GM19463 (cell line): ENCODE data around the gene ZNF141.
A peak's percentile ranks its signal among the peaks of the same experiment; 100 is the strongest.
"Not testable (repeated sequence)": the region's sequence is repeated elsewhere in the genome, so short reads cannot be mapped to it uniquely, and the experiment has no call there.

Experiments used
- ATAC-seq: cut with Tn5 transposase; IDR thresholded peaks from one replicate; pipeline ENCODE4 v1.9.1; 2021; ENCODE audit warnings: mild to moderate bottlenecking, moderate library complexity; ENCODE audit not compliant: unreplicated experiment

The ZNF141 gene

GRCh38 chr4:337143-337931, at the start of gene ZNF141:
ZNF141 (plus strand) TSS chr4:337814; CDS start chr4:337984, 170 bp downstream.
- ATAC-seq: peak; percentile 92

GRCh38 chr4:288891-289290, 48.7 kb upstream of the ZNF141 start:
- ATAC-seq: no peak

DNA sequence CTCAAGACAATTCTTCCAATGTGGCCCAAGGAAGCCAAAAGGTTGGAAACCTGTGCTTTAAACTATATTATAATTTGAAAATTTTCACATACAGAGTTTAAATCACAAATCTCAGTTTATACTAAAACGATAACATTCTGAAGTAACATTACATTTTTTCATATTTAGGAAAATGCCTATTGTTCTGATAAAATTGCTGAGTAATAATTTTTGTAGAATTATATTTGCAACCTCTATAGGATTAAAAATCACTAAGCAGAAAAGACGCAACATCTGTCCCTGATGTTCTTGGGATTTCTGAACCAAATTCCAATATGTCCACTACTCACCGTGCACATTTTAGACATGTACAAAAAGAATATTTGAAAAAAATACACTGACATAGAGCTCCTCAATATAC, 42.9 kb upstream of the ZNF141 start:
- ATAC-seq: no peak

- no peak for ATAC-seq
These were observed 35.2 kb upstream of the ZNF141 start for GRCh38 chr4:302381-302780.

DNA sequence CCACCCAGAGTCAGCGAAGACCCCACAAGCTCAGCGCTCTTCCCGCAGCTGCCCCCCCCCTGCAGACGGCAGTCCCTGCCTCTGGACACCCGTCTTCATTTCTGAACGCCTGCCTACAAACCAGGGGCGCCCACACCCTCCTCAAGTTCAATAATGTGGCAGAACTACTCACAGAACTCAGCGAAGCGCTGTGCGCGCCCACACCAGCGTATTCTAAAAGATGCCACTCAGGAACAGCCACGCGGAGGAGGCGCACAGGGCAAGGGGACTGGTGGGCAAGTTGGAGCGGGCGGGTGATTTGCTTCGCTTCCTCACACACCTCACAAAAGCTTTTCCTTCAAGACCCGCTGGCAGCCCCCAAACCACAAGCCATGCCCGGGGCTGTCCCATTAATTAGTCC, 33.1 kb upstream of the ZNF141 start:
- not testable (repeated sequence) for ATAC-seq

GRCh38 chr4:304969-305680, 32.5 kb upstream of the ZNF141 start, which contains the start of gene ZNF732:
ZNF732 (minus strand) TSS chr4:305474; CDS start chr4:305310, 164 bp downstream.
- no peak for ATAC-seq

DNA sequence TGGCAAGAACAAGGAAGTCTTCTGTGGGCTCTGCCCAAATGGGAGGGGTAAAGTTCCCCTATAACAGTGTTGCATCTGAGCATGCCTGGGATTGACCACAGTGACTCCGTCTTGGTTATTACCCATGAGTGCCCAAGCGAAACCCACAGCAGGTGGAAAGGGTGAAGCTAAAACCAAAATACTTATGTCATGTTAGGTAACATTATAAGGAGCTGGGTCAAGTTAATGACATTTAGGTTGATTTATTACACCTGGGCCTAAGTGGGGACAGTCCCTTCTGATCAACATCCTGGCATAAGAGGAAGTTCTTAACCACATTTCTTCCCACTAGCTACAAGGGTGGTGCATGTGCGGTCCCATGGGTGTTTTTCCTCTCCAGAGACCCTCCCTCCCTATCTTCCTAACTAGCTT, 31.1 kb upstream of the ZNF141 start:
- ATAC-seq: peak; percentile 58

DNA sequence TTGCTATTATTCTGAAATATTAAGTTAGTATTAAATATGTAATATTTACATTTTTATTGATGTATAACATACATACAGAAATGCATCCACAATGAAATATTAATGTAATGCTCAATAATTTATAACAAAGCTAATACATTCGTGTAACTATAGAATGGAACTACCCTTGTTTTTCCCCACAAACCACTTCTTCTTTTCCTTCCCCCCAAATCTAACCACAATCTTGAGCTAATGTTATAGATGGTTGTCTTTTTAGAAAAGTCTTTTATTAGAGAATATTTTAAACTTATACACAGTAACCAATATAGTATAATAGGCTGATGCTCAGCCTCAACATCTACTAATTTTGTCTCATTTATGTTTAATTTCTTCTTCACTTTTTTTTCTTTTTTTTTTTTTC, 27.8 kb upstream of the ZNF141 start:
- ATAC-seq: no peak

DNA sequence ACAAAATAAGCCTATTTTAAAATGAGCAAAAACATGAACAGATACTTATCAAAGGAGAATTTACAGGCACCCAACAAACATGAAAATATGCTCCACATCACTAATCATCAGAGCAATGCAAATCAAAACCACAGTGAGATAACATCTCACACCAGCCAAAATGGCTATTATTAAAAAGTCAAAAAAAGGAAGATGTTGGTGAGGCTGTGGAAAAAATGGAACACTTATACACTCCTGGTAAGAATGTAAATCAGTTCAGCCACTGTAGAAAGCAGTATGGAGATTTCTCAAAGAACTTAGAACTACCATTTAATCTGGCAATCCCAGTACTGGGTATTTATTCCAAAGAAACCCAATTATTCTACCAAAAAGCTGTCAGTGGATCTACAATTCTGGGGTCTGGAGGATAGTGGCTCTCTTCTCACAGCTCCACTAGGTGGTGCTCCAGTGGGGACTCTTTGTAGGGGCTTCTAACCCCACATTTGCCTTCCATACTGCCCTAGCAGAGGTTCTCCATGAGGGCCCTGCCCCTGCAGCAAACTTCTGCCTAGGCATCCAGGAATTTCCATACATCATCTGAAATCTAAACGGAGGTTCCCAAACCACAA, 23.2 kb upstream of the ZNF141 start:
- ATAC-seq: no peak

- ATAC-seq: no peak
These were observed 8.9 kb upstream of the ZNF141 start for GRCh38 chr4:328729-329128.

GRCh38 chr4:335515-335914, 2.1 kb upstream of the ZNF141 start:
- no peak for ATAC-seq

DNA sequence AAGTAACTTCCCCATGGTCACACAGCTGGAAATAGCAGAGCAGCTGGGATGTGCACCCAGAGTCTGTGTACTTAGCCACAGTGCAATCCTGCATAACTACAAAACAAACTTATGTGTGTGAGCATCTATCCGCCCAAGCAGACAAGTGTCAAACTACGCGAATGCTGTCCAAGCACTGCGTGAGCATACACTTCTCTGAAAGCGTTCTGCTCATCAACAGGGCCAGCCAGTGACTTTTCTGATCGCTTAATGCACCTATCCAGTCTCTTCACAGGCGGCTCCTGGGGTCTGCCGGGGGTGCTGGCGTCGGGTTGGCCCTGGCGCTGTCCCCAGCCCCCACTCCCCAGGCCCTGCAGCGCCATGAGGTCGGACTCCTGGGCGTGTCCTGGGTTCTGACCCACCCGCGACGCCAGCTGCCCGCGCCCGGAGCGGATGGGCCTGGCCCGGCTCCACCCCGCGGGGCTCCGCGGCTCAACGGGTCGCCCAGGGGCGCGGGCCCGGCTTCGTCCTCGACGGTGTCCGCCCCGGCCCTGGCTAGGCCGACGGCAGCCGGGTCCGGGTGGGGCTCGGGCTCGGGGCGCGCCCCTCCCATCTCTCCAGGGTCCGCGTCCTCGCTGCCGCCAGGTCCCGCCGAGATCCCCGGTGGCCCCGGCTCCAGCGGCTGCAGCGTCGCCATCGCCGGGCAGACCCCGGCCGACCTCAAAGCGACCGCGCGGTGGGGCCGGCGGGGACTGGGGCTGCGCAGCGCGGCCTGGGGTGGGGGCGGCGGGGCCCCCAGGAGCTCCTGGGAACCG, 1.3 kb upstream of the ZNF141 start:
- no peak for ATAC-seq

- ATAC-seq: no peak
These were observed 796 bp upstream of the ZNF141 start for GRCh38 chr4:336893-337142.

- peak; percentile 24 for ATAC-seq
These were observed 531 bp downstream of the ZNF141 start for GRCh38 chr4:337932-338758.

GRCh38 chr4:338759-339097, 1.1 kb downstream of the ZNF141 start:
- no peak for ATAC-seq

GRCh38 chr4:340011-340410, 2.4 kb downstream of the ZNF141 start:
- ATAC-seq: no peak

DNA sequence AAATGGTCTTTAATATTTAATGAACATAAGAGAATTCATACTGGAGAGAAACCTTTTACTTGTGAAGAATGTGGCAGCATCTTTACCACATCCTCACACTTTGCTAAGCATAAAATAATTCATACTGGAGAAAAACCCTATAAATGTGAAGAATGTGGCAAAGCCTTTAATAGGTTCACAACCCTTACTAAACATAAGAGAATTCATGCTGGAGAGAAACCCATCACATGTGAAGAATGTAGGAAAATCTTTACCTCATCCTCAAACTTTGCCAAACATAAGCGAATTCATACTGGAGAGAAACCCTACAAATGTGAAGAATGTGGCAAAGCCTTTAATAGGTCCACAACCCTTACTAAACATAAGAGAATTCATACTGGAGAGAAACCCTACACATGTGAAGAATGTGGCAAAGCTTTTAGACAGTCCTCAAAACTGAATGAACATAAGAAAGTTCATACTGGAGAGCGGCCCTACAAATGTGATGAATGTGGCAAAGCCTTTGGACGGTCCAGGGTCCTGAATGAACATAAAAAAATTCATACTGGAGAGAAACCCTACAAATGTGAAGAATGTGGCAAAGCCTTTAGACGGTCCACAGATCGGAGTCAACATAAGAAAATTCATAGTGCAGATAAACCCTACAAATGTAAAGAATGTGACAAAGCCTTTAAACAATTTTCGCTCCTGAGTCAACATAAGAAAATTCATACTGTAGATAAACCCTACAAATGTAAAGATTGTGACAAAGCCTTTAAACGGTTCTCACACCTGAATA, 35.6 kb downstream of the ZNF141 start:
- no peak for ATAC-seq

- ATAC-seq: no peak
These were observed 36.9 kb downstream of the ZNF141 start for GRCh38 chr4:374298-375160.
